Lung (tissue), 12 donors: ENCODE results near the gene PIM3. TPM values are rescaled to one million over a fixed set of nuclear protein-coding genes. Genes with fewer than 3 reads are reported as not detected.

Experiments
- ATAC-seq: fragments of 200-7000 bp; cut with Tn5 transposase; one replicate; pipeline ENCODE4 v1.9.1; 2020; ENCODE audit warnings: moderate number of reproducible peaks; ENCODE audit not compliant: insufficient read depth, low FRiP score
- DNase-seq, 3 donors: peaks; one replicate each; pipeline ENCODE4 v3.0.0-alpha.2; 2013 to 2017
- H3K27ac ChIP-seq, 2 donors: one replicate each; pipeline ENCODE4 v1.5.1; 2013; ENCODE audit warnings: mild to moderate bottlenecking in 2 of 2, moderate library complexity in 2 of 2, control low read depth in 1 of 2, inconsistent platforms in 1 of 2, low read depth in 1 of 2, low read length in 1 of 2
- H3K27me3 ChIP-seq, 3 donors: one replicate each; pipeline ENCODE4 v1.5.1; 2013; ENCODE audit warnings: low read length in 2 of 3; ENCODE audit not compliant: control insufficient read depth in 3 of 3, insufficient read depth in 3 of 3
- H3K36me3 ChIP-seq, 4 donors: one replicate each; pipeline ENCODE4 v1.5.1; 2013; ENCODE audit warnings: low read length in 4 of 4, mild to moderate bottlenecking in 1 of 4, moderate library complexity in 1 of 4; ENCODE audit not compliant: control insufficient read depth in 4 of 4, insufficient read depth in 4 of 4
- H3K4me1 ChIP-seq, 5 donors: one replicate each; pipeline ENCODE4 v1.5.1; 2013; ENCODE audit warnings: low read length in 5 of 5, mild to moderate bottlenecking in 2 of 5, moderate library complexity in 1 of 5; ENCODE audit not compliant: control insufficient read depth in 5 of 5, insufficient read depth in 5 of 5
- H3K4me3 ChIP-seq: one replicate; pipeline ENCODE4 v1.5.1; 2013; ENCODE audit warnings: mild to moderate bottlenecking, control low read depth, moderate library complexity
- H3K9ac ChIP-seq, 2 donors: one replicate each; pipeline ENCODE4 v1.5.1; 2013; ENCODE audit warnings: low read length in 2 of 2, control low read depth in 1 of 2; ENCODE audit not compliant: insufficient read depth in 1 of 2
- H3K9me3 ChIP-seq, 4 donors: one replicate each; pipeline ENCODE4 v1.5.1; 2013; ENCODE audit warnings: low read length in 3 of 4, mild to moderate bottlenecking in 1 of 4, moderate library complexity in 1 of 4; ENCODE audit not compliant: control insufficient read depth in 4 of 4, insufficient read depth in 3 of 4
- CTCF ChIP-seq: IDR thresholded peaks from 2 replicates; pipeline ENCODE4 v1.5.1; 2012; ENCODE audit warnings: mild to moderate bottlenecking; ENCODE audit errors: control extremely low read depth, extremely low read depth
- WGBS, 2 donors: extraction: QIAGEN DNeasy Blood & Tissue Kit; methylation state at CpG; one replicate each; pipeline ENCODE4 v1.1.7; 2013; 5-methylcytosine and 5-hydroxymethylcytosine counted together
- polyA plus RNA-seq, 2 donors: library from polyadenylated mRNA; stranded (reverse); fragments of 200-250 nt; gene quantifications; one replicate each; pipeline ENCODE4 v1.2.1, GENCODE V29; 2013
- total RNA-seq, 2 donors: library from RNA; depleted of rRNA in 1 of 2; stranded (reverse); fragments of >200 nt in 1 of 2; gene quantifications; one replicate each; pipeline ENCODE4 v1.2.1, GENCODE V29; 2014 to 2021
- donor health status: control.
- donor health status: control.
- donor health status: Bipolar disorder and iron deficiency.
- donor health status: healthy.
- donor health status: DM: yes; HTN: yes; CAD: no.

PIM3 gene
- total and polyA plus RNA-seq, 4 donors, result 99.0 to 238 (median 132) TPM

GRCh38 chr22:49966774-49967705 is 6.5 kb downstream of the PIM3 start:
- ATAC-seq, result no peak
- Histone ChIP-seq H3K4me1 (peaks cover 3 to 56% (median 20%) of the 10 kb centered on the region in 5 donors), H3K27me3 (peaks cover 0 to 12% (median 4%) of the 10 kb centered on the region in 3 donors), H3K9me3 (no peaks in the 10 kb centered on the region), H3K36me3 (peaks cover 0 to 28% (median 8%) of the 10 kb centered on the region in 4 donors), H3K27ac (peak overlapping the region; percentile 14 to 89), H3K9ac (no peak overlapping the region), H3K4me3 (no peak overlapping the region)
- TF ChIP-seq CTCF, result no peak
- WGBS, 2 donors, result 18 to 33% methylated on average over 35 to 36 of the region's 36 CpGs
- DNase-seq, result peak in 2 of 3 donors; percentile 50 to 52

GRCh38 chr22:49967706-49968208 is 7.2 kb downstream of the PIM3 start:
- ATAC-seq (no peak), DNase-seq (peak; percentile 79 to 82 (median 82))
- H3K36me3 ChIP-seq, result peaks cover 0 to 24% (median 7%) of the 10 kb centered on the region in 4 donors
- H3K9ac ChIP-seq, result no peak overlapping the region
- H3K27me3 ChIP-seq, result peaks cover 0 to 14% (median 6%) of the 10 kb centered on the region in 3 donors
- 48 to 60% methylated on average over 18 of the region's 18 CpGs for WGBS, 2 donors
- peaks cover 3 to 61% (median 20%) of the 10 kb centered on the region in 5 donors for H3K4me1 ChIP-seq
- no peak for TF ChIP-seq CTCF
- H3K4me3 ChIP-seq, result no peak overlapping the region
- peak overlapping the region; percentile 14 to 89 for H3K27ac ChIP-seq
- no peaks in the 10 kb centered on the region for H3K9me3 ChIP-seq

DNA sequence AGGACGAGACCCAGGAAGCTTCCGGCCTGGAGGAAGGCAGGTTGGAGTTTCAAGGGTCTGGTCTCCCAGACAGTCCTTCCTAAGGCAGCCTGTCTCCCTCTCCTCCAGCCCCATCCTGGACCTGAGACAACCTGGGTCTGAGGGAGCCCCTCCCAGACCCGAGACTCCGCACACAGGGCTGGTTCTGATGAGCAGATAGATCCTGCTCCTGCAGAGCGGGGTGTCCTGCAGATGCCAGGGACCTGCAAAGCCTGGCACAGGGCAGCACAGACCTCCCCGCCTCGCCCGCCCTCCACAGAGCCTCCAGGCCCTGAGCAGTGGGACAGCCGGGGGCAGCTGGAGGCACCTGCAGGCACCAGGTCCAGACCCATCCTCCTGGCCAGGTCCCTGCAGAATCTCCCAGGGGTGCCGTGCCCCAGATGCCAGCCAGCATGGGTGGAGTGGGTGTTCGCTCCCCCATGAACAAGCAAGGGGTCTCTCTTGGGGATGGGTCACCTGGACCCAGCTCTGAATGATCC is 7.8 kb downstream of the PIM3 start:
- peaks cover 0 to under 1% (median 0%) of the 10 kb centered on the region in 4 donors for H3K9me3 ChIP-seq
- no peak overlapping the region for H3K9ac ChIP-seq
- H3K4me1 ChIP-seq, result peaks cover 3 to 58% (median 16%) of the 10 kb centered on the region in 5 donors
- WGBS, 2 donors, result 90 to 94% methylated on average over 11 of the region's 11 CpGs
- no peak overlapping the region for H3K4me3 ChIP-seq
- ATAC-seq (no peak), DNase-seq (no peak)
- peak overlapping the region in 1 of 2 donors; percentile 89 for H3K27ac ChIP-seq
- H3K27me3 ChIP-seq, result peaks cover 0 to 19% (median 12%) of the 10 kb centered on the region in 3 donors
- no peak for TF ChIP-seq CTCF
- peaks cover 0 to 18% (median 3%) of the 10 kb centered on the region in 4 donors for H3K36me3 ChIP-seq
